Measurements from ENCODE around the gene KCNS3.

KCNS3 gene

DNA sequence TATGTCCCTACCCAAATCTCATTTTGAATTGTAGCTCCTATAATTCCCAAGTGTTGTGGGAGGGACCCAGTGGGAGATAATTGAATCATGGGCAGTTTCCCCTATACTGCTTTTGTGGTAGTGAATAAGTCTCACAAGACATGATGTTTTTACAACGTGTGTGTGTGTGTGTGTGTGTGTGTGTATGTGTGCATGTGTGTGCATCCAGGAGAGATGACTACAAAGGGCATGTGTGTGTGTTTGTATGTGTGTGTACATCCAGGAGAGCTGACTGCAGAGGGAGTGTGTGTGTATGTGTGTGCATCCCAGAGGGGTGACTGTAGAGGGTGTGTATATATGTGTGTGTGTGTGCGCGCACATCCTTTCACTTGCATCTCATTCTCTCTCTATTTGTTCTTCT is 86.7 kb downstream of the KCNS3 start:
- no peak for DNase-seq (ENCODE audit: low spot score in 2 of 2)
- H3K4me1 ChIP-seq = no peaks in the 10 kb centered on the region
- no peaks in the 10 kb centered on the region for H3K9me3 ChIP-seq
- H3K4me3 ChIP-seq = no peak overlapping the region
- H3K27me3 ChIP-seq (ENCODE audit: low read depth) = no peaks in the 10 kb centered on the region
- in situ Hi-C loops (cut with MboI; ENCODE audit: low sequenced_read_pairs) = no loop called here
- H3K36me3 ChIP-seq (replicated peaks) = no peaks in the 10 kb centered on the region

DNA sequence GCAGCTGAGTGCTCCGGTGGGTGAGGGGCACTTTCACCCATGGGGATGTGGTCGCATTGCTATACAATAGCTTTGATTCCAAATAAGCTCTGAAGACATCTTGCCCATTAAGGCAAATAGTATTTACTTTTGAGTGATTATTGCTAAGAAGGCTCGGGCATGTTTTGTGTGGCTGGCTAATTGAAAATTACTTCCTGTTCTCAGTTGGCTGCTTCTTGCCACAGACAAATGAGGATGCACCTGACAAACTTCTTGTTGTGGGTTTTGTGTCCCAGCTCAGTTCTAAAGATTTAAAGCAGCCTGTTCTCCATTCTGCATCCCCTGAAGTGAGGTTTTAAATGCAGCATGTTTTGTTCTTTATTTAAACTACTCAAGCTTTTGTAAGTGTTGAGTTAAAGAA is 88.3 kb downstream of the KCNS3 start:
- Histone ChIP-seq H3K36me3 (replicated peaks) (no peaks in the 10 kb centered on the region), H3K27me3 (ENCODE audit: low read depth) (no peaks in the 10 kb centered on the region), H3K4me1 (no peaks in the 10 kb centered on the region), H3K4me3 (no peak overlapping the region), H3K9me3 (no peaks in the 10 kb centered on the region)
- in situ Hi-C loops (cut with MboI; ENCODE audit: low sequenced_read_pairs) = no loop called here
- no peak for DNase-seq (ENCODE audit: low spot score in 2 of 2)

DNA sequence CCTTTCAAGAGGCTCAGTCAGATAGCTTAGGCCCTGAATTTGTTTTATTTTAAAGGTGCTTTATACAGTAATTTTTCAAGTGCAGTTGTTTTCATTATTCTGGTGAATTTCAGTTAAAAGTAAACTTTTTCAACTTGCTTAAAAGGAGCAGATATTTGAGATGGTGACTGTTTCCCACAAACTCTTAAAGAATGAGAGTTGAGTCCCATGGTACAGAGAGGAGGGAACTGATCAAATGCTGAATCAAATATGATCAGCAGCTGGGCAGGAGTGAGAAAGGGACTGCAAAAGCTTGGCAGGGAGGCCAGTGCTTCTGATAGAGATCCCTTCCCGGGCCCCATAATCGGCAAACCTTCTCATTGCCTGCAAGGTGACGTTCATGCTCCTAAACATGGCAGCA is 91.2 kb downstream of the KCNS3 start:
- Histone ChIP-seq H3K27me3 (ENCODE audit: low read depth) (no peaks in the 10 kb centered on the region), H3K4me3 (no peak overlapping the region), H3K4me1 (no peaks in the 10 kb centered on the region), H3K36me3 (replicated peaks) (no peaks in the 10 kb centered on the region), H3K9me3 (no peaks in the 10 kb centered on the region)
- DNase-seq (ENCODE audit: low spot score in 2 of 2) = no peak
- in situ Hi-C loops (cut with MboI; ENCODE audit: low sequenced_read_pairs) = no loop called here

DNA sequence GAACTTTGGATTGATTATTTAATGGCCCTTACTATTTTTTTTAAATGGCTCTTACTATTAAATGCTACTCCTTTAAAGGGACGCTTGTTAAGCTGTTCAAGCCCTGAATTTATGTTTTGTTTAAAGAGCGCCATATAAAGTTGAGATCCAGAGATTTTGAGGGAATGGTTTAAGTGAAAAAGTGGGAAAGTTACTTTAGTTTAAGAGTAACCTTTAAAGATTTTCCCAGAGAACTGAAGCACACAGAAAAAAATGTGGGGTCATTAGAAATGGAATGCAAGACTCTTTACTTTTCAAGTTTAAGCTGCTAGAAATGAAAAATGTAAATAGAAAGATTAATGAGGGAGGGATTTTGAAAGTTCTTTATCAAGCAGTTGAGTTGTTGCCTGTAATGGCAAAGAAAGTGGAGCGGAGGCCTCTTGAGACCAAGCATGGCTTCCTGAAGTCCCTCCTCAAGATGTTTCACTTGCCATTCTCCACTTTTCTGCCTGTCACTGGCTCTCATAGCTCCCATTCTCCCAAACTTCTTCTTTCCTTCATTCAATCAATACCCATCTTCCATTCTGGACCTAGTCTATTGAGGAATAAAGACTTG is 93.2 kb downstream of the KCNS3 start:
- no peaks in the 10 kb centered on the region for H3K4me1 ChIP-seq
- no peaks in the 10 kb centered on the region for H3K36me3 ChIP-seq (replicated peaks)
- DNase-seq (ENCODE audit: low spot score in 2 of 2) = no peak
- no peaks in the 10 kb centered on the region for H3K9me3 ChIP-seq
- in situ Hi-C loops (cut with MboI; ENCODE audit: low sequenced_read_pairs) = no loop called here
- no peaks in the 10 kb centered on the region for H3K27me3 ChIP-seq (ENCODE audit: low read depth)
- H3K4me3 ChIP-seq = no peak overlapping the region

DNA sequence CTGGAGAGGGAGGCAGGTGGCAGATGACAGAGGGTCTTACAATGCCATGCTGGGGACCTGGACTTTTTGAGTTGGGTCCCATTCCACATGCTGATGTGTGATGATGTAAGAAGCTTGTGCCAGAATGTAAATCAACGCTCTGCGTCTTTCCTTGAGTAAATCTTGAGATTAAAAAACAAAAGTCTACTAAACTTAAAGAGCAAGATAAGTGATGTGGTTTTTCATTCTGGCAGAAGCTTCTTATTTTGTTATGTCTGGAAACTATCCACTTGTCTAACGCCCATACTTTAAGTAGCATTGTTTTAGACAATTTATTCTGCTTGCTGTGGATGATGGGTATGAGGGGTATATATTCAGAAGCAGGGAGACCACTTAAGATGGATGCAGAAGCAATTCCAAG is 94.5 kb downstream of the KCNS3 start:
- DNase-seq (ENCODE audit: low spot score in 2 of 2) = no peak
- Histone ChIP-seq H3K4me1 (no peaks in the 10 kb centered on the region), H3K27me3 (ENCODE audit: low read depth) (no peaks in the 10 kb centered on the region), H3K9me3 (no peaks in the 10 kb centered on the region), H3K36me3 (replicated peaks) (no peaks in the 10 kb centered on the region), H3K4me3 (no peak overlapping the region)
- in situ Hi-C loops (cut with MboI; ENCODE audit: low sequenced_read_pairs) = no loop called here

DNA sequence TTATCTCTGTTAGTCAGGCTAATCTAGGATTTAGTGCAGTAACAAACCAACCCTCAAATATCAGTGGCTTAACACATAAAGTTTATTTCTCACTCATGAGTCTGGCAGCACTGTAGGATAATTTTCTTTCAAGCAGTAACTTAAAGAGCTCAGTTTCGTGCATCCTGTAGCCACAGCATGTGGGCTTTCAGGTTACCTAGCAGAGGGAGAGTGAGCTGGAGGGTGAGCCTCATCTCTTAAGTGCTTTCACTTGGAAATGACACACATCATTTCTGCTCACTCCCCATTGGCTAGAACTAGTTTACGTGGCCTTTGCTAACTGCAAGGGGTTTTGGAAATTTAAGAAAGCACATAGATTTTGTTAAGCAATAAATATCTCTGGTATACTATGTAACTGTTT is 96.9 kb downstream of the KCNS3 start:
- in situ Hi-C loops (cut with MboI; ENCODE audit: low sequenced_read_pairs) = no loop called here
- H3K9me3 ChIP-seq = no peaks in the 10 kb centered on the region

DNA sequence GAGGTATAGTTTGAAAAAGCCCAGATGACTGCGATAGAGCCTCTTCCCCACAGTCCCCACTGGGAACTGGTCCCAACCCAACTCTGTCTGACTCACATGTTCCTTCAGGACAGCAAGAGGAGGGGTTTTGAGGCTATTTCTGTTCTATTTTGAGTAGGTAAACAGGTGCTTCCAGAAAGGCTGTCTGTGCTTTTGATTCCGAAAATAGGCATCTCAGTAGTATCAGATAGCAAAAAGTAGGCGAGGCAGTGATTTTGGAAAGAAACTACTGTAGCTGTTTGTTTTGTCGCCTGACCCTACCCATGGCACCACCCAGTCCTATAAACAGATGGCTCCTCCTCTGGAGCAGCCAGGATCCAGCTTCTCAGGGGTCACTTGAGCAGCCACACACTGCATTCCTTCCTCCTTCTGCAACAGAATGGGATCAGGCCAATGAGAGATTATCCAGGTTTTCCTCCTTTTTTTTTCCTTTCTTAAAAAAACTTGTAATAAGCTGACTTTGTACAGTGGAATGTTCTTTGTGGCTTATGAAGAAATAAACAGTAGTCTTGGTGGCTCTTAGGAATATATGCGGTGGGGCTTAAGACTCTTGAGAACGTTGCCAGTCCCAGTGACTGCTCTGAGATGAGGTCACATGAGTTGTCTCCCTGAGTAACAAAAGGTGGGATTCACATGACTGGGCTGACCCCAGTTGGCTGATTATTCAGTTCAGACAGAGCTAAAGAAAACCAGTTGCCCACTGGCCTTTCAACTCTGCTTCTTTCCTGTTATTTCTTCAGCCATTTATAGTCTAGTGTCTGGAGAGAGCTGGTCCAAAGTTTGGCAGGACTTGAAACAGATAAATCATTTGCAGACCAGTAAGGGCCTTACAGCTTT is 98.6 kb downstream of the KCNS3 start:
- DNase-seq (ENCODE audit: low spot score in 2 of 2) = no peak
- Histone ChIP-seq H3K27me3 (ENCODE audit: low read depth) (no peaks in the 10 kb centered on the region), H3K9me3 (no peaks in the 10 kb centered on the region), H3K4me1 (no peaks in the 10 kb centered on the region), H3K4me3 (no peak overlapping the region), H3K36me3 (replicated peaks) (no peaks in the 10 kb centered on the region)
- in situ Hi-C loops (cut with MboI; ENCODE audit: low sequenced_read_pairs) = no loop called here

More for the DNA sequence above, 96.9 kb downstream of the KCNS3 start:
- Histone ChIP-seq H3K36me3 (replicated peaks) (no peaks in the 10 kb centered on the region), H3K27me3 (ENCODE audit: low read depth) (no peaks in the 10 kb centered on the region), H3K4me3 (no peak overlapping the region), H3K4me1 (no peaks in the 10 kb centered on the region)
- DNase-seq (ENCODE audit: low spot score in 2 of 2) = no peak

DNA sequence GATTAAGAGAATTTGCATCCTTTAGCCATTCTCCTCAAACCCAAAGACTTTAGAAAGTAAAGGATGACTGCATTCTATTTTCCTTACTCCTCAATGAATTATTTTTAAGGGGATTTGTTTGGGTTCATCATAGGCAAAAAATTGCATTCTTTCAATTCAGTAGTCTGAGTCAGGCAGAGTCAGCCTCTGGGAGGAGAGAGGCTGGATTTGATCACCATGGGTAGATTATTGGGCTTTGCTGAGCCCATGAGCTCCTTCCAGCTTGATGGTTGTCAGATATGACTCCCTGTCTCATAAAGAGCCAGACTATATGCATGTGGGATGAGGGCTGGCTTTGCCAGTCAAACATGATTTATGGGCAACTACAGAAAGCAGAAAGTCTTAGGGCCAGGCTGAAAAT is 101.2 kb downstream of the KCNS3 start:
- no peaks in the 10 kb centered on the region for H3K27me3 ChIP-seq (ENCODE audit: low read depth)
- H3K4me3 ChIP-seq = no peak overlapping the region
- H3K4me1 ChIP-seq = no peaks in the 10 kb centered on the region
- H3K9me3 ChIP-seq = no peaks in the 10 kb centered on the region
- in situ Hi-C loops (cut with MboI; ENCODE audit: low sequenced_read_pairs) = no loop called here
- no peaks in the 10 kb centered on the region for H3K36me3 ChIP-seq (replicated peaks)
- no peak for DNase-seq (ENCODE audit: low spot score in 2 of 2)

DNA sequence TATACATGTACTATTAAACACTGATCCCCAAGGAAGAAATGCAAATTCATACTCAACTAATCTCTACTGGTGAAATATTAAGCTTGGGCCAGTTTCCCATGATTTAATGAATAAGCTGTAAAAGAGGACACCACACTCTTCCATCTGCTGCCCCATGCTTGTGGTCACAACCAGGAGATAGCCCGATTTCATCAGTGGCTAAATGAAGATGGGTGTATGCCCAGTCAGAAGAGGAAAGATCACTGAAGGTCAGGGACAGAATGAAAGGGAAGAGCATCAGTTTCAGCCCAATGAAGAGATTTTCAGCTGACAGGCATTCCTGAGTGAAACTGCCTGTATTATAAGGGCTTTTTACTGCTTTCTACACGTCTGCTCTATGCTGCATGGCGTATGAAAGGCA is 103.5 kb downstream of the KCNS3 start:
- no peak for DNase-seq (ENCODE audit: low spot score in 2 of 2)
- in situ Hi-C loops (cut with MboI; ENCODE audit: low sequenced_read_pairs) = no loop called here
- Histone ChIP-seq H3K9me3 (no peaks in the 10 kb centered on the region), H3K27me3 (ENCODE audit: low read depth) (no peaks in the 10 kb centered on the region), H3K4me3 (no peak overlapping the region), H3K36me3 (replicated peaks) (no peaks in the 10 kb centered on the region), H3K4me1 (no peaks in the 10 kb centered on the region)
